HCT116 (cell line): Measurements from ENCODE around the gene HGF.

ENCODE experiments used
- CEBPB ChIP-seq: IDR thresholded peaks from 2 replicates; pipeline ENCODE4 v1.6.1; 2012; ENCODE audit warnings: low read depth
- EZH2 ChIP-seq: fragments of 200-600 bp; sonication (generic); IDR thresholded peaks from 2 replicates; pipeline ENCODE4 v1.6.1; 2017; ENCODE audit warnings: antibody characterized with exemption, mixed run types
- EZH2phosphoT487 ChIP-seq: fragments of 200-600 bp; IDR thresholded peaks from 2 replicates; pipeline ENCODE4 v1.6.1; 2018; ENCODE audit warnings: antibody characterized with exemption, borderline replicate concordance
- FOSL1 ChIP-seq: IDR thresholded peaks from 2 replicates; pipeline ENCODE4 v1.6.1; 2012; ENCODE audit warnings: low read depth
- JUND ChIP-seq: IDR thresholded peaks from 2 replicates; pipeline ENCODE4 v1.6.1; 2012
- POLR2A ChIP-seq: IDR thresholded peaks from 2 replicates; pipeline ENCODE4 v1.7.0; 2011; ENCODE audit warnings: borderline replicate concordance; ENCODE audit not compliant: insufficient read depth, insufficient read length; ENCODE audit errors: extremely low read depth
- YY1 ChIP-seq: IDR thresholded peaks from 2 replicates; pipeline ENCODE4 v1.6.1; 2011; ENCODE audit warnings: low read length, low read depth, moderate library complexity, mild to moderate bottlenecking; ENCODE audit not compliant: insufficient replicate concordance; ENCODE audit errors: extremely low read depth
- ZNF274 ChIP-seq: fragments of 200-500 bp; sonication (Bioruptor generic); IDR thresholded peaks from 2 replicates; pipeline ENCODE4 v1.6.1; 2014; ENCODE audit warnings: mild to moderate bottlenecking, low read depth, low read length, inconsistent platforms
- TF ChIP-seq, protein P1 (sequence below), 3 experiments: fragments of 200-600 bp in 1 of 3; sonication (generic) in 1 of 3; IDR thresholded peaks in 2 of 3; conservative IDR thresholded peaks in 1 of 3; 2 replicates each; pipeline ENCODE4 v1.5.1; 2012 to 2017; ENCODE audit warnings: low read depth in 2 of 3, low read length in 2 of 3, antibody characterized with exemption in 1 of 3, borderline replicate concordance in 1 of 3, control low read depth in 1 of 3, mild to moderate bottlenecking in 1 of 3, mixed read lengths in 1 of 3, mixed run types in 1 of 3, moderate library complexity in 1 of 3; ENCODE audit not compliant: insufficient read depth in 1 of 3
- TF ChIP-seq, protein P2 (sequence below): IDR thresholded peaks from 2 replicates; pipeline ENCODE4 v1.6.1; 2012

DNA sequence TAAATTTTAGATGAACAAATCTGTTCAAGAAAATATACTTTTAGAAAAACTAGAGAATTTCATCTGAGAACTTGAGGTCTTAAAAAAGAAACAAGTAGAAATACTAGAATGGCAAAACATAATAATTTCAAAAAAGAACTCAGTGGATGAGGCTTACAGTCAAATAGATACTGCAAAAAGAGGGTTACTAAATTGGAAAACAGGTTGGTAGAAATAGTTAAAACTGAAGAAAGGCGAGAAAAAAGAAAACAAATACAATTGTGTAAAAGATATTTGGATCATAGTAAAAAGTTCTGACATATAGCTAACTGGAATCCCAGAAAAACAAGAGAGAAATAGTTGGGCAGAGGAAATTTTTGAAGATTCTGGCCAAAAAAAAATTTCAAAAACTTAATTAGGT is 117.6 kb downstream of the HGF start:
- TF ChIP-seq, protein P1, sequence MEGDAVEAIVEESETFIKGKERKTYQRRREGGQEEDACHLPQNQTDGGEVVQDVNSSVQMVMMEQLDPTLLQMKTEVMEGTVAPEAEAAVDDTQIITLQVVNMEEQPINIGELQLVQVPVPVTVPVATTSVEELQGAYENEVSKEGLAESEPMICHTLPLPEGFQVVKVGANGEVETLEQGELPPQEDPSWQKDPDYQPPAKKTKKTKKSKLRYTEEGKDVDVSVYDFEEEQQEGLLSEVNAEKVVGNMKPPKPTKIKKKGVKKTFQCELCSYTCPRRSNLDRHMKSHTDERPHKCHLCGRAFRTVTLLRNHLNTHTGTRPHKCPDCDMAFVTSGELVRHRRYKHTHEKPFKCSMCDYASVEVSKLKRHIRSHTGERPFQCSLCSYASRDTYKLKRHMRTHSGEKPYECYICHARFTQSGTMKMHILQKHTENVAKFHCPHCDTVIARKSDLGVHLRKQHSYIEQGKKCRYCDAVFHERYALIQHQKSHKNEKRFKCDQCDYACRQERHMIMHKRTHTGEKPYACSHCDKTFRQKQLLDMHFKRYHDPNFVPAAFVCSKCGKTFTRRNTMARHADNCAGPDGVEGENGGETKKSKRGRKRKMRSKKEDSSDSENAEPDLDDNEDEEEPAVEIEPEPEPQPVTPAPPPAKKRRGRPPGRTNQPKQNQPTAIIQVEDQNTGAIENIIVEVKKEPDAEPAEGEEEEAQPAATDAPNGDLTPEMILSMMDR (IDR thresholded peaks at IDR 0.05 in 2 of 3, conservative IDR thresholded peaks at IDR 0.05 in 1 of 3; ENCODE audit: borderline replicate concordance in 1 of 3, insufficient read depth in 1 of 3, low read depth in 2 of 3, low read length in 2 of 3), result no peak
- TF ChIP-seq JUND (no peak), CEBPB (no peak), POLR2A (no peak), EZH2 (no peak), YY1 (no peak), EZH2phosphoT487 (no peak), FOSL1 (no peak), ZNF274 (no peak)
- TF ChIP-seq, protein P2, sequence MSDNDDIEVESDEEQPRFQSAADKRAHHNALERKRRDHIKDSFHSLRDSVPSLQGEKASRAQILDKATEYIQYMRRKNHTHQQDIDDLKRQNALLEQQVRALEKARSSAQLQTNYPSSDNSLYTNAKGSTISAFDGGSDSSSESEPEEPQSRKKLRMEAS, result no peak
